Skeletal muscle satellite cell (primary cell): ENCODE measurements around the gene CMIP.

Source experiments
- H3K27me3 ChIP-seq: 2 replicates; pipeline ENCODE4 v1.7.0; 2013; ENCODE audit warnings: low read length; ENCODE audit not compliant: control insufficient read depth, insufficient read depth
- H3K36me3 ChIP-seq: 2 replicates; pipeline ENCODE4 v1.7.0; 2013; ENCODE audit warnings: mild to moderate bottlenecking, control low read depth, low read length; ENCODE audit not compliant: insufficient read depth
- H3K4me1 ChIP-seq: 2 replicates; pipeline ENCODE4 v1.7.0; 2013; ENCODE audit warnings: low read length; ENCODE audit not compliant: control insufficient read depth, insufficient read depth
- H3K4me2 ChIP-seq: 2 replicates; pipeline ENCODE4 v1.7.0; 2013; ENCODE audit warnings: mild to moderate bottlenecking, low read length
- H3K4me3 ChIP-seq: 2 replicates; pipeline ENCODE4 v1.7.0; 2013; ENCODE audit warnings: low read length
- H3K9ac ChIP-seq: 2 replicates; pipeline ENCODE4 v1.7.0; 2013; ENCODE audit warnings: mild to moderate bottlenecking, low read depth, low read length, moderate library complexity
- H3K9me3 ChIP-seq: replicated peaks from 2 replicates; pipeline ENCODE4 v1.7.0; 2013; ENCODE audit warnings: mild to moderate bottlenecking, control low read depth, low read length

Gene CMIP

GRCh38 chr16:81556715-81557284, 112.2 kb downstream of the CMIP start:
- H3K9me3 ChIP-seq = no peaks in the 10 kb centered on the region
- H3K4me1 ChIP-seq = peaks cover 26% of the 10 kb centered on the region
- H3K27me3 ChIP-seq = no peaks in the 10 kb centered on the region
- H3K36me3 ChIP-seq = no peaks in the 10 kb centered on the region
- H3K9ac ChIP-seq = no peak overlapping the region
- H3K4me2 ChIP-seq = no peak overlapping the region
- no peak overlapping the region for H3K4me3 ChIP-seq

DNA sequence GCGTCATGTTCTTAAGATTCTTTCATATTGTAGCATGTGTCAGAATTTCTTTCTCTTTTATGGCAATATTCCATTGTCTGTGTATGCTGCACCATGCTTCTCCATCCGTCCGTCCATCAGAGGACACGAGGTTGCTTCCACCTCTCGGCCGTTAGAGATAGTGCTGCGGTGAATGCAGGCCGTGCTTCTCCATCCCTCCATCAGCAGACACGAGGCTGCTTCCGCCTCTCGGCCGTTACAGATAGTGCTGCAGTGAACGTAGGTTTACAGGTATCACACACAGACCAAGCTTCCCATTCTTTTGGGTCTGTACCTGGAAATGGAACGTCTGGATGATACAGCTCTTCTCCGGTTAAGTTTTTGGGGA, 113.5 kb downstream of the CMIP start:
- H3K27me3 ChIP-seq = no peaks in the 10 kb centered on the region
- no peak overlapping the region for H3K9ac ChIP-seq
- peaks cover 25% of the 10 kb centered on the region for H3K4me1 ChIP-seq
- no peak overlapping the region for H3K4me3 ChIP-seq
- no peak overlapping the region for H3K4me2 ChIP-seq
- no peaks in the 10 kb centered on the region for H3K36me3 ChIP-seq
- no peaks in the 10 kb centered on the region for H3K9me3 ChIP-seq

- Histone ChIP-seq H3K4me3 (no peak overlapping the region), H3K9me3 (no peaks in the 10 kb centered on the region), H3K9ac (no peak overlapping the region), H3K36me3 (no peaks in the 10 kb centered on the region), H3K27me3 (no peaks in the 10 kb centered on the region), H3K4me2 (no peak overlapping the region), H3K4me1 (peaks cover 19% of the 10 kb centered on the region)
These were observed 114.0 kb downstream of the CMIP start for GRCh38 chr16:81558444-81559175.

DNA sequence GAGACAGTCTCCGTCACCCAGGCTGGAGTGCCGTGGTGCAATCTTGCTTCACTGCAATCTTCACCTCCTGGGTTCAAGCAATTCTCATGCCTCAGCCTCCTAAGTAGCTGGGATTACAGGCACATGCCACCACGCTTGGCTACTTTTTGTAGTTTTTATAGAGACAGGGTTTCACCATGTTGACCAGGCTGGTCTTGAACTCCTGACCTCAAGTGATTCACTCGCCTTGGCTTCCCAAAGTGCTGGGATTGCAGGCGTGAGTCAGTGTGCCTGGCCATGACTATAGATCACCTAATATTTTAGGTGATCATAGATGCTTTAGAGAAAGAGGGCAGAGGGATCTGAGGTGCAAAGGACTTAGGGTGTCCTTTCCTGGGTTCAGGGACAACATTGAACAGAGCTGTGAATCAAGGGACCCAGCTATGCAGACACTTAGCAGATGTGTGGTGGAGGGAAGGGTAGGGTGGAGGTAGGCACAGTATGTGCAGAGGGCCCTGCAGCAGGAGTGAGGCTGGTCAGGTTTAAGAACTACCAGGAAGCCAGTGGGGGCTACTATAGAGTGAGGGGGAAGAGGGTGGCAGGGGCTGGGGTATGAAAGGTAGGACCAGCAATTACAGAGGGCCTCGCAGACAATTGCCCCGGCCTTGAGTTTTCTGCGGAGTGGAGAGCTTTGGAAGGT, 116.5 kb downstream of the CMIP start:
- Histone ChIP-seq H3K4me3 (no peak overlapping the region), H3K9ac (no peak overlapping the region), H3K9me3 (no peaks in the 10 kb centered on the region), H3K36me3 (no peaks in the 10 kb centered on the region), H3K4me1 (peaks cover 25% of the 10 kb centered on the region), H3K4me2 (no peak overlapping the region), H3K27me3 (no peaks in the 10 kb centered on the region)

DNA sequence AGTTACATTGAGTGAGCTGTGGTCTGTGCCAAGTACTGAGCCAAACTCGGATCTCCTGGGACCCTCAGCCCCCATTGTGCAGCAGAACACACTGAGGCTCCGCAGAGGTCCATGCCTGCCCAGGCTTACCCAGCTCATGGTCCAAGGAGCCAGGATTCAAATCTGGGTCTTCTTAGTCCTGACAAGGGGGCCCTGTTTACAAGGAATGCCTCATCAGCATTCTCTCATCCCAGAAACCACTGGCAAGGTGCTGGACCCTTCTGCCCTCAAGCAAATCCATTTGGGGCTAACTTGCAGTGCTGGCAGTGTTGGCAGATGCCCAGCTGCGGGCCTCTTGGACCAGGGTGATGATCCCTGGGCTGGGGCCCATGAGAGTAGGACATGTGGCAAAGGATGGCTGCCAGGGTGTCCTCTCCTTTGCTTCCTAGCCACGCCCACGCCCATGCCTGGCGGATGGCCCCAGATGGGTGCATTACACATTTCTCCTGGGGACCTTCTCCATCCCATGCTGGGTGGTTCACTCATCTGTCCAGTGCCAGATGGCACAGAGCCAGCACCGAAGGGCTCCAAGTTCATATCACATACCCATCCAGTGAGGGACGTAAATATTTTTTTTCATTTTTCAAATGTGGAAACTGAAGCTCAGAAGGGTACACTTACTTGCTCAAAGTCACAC, 117.7 kb downstream of the CMIP start:
- Histone ChIP-seq H3K36me3 (no peaks in the 10 kb centered on the region), H3K4me3 (no peak overlapping the region), H3K4me2 (no peak overlapping the region), H3K4me1 (peaks cover 25% of the 10 kb centered on the region), H3K9ac (no peak overlapping the region), H3K27me3 (no peaks in the 10 kb centered on the region), H3K9me3 (no peaks in the 10 kb centered on the region)

- no peaks in the 10 kb centered on the region for H3K36me3 ChIP-seq
- H3K4me1 ChIP-seq = peaks cover 27% of the 10 kb centered on the region
- no peaks in the 10 kb centered on the region for H3K9me3 ChIP-seq
- H3K27me3 ChIP-seq = no peaks in the 10 kb centered on the region
- H3K9ac ChIP-seq = no peak overlapping the region
- H3K4me3 ChIP-seq = no peak overlapping the region
- H3K4me2 ChIP-seq = no peak overlapping the region
These were observed 118.3 kb downstream of the CMIP start for GRCh38 chr16:81562926-81563325.

GRCh38 chr16:81564421-81564911, 119.9 kb downstream of the CMIP start:
- no peaks in the 10 kb centered on the region for H3K36me3 ChIP-seq
- no peak overlapping the region for H3K9ac ChIP-seq
- no peak overlapping the region for H3K4me3 ChIP-seq
- H3K9me3 ChIP-seq = no peaks in the 10 kb centered on the region
- peaks cover 40% of the 10 kb centered on the region for H3K4me1 ChIP-seq
- no peaks in the 10 kb centered on the region for H3K27me3 ChIP-seq
- no peak overlapping the region for H3K4me2 ChIP-seq

GRCh38 chr16:81565321-81566028, 120.9 kb downstream of the CMIP start:
- H3K36me3 ChIP-seq = no peaks in the 10 kb centered on the region
- no peak overlapping the region for H3K4me3 ChIP-seq
- H3K27me3 ChIP-seq = no peaks in the 10 kb centered on the region
- no peaks in the 10 kb centered on the region for H3K9me3 ChIP-seq
- peaks cover 38% of the 10 kb centered on the region for H3K4me1 ChIP-seq
- no peak overlapping the region for H3K9ac ChIP-seq
- H3K4me2 ChIP-seq = no peak overlapping the region

GRCh38 chr16:81566086-81567007, 121.7 kb downstream of the CMIP start:
- Histone ChIP-seq H3K9ac (no peak overlapping the region), H3K27me3 (no peaks in the 10 kb centered on the region), H3K4me1 (peaks cover 30% of the 10 kb centered on the region), H3K4me2 (no peak overlapping the region), H3K36me3 (no peaks in the 10 kb centered on the region), H3K4me3 (no peak overlapping the region), H3K9me3 (no peaks in the 10 kb centered on the region)

DNA sequence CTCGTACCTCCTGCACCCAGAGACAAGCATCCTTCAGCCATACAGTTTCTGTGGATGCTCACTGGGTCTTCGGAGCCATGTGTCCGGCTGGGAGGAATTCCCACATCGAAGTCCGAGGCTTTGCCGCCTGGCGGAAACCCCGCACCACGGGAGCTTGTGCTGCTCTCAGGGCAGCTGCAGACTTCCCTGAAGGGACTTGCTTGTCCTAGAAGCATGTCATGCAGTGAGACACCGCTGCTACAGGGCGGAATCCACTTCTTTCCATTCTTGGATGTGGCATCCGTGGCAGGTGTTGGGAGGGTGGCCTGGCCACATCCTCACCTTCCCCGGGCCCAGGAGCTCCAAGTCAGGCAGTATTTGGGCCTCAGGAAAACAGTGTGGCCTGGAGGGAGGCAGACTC, 122.5 kb downstream of the CMIP start:
- Histone ChIP-seq H3K4me1 (peaks cover 29% of the 10 kb centered on the region), H3K27me3 (no peaks in the 10 kb centered on the region), H3K36me3 (no peaks in the 10 kb centered on the region), H3K4me3 (no peak overlapping the region), H3K9me3 (no peaks in the 10 kb centered on the region), H3K4me2 (no peak overlapping the region), H3K9ac (no peak overlapping the region)
